GM13976 (cell line): ENCODE results near the gene BTBD7.

ENCODE experiments used
- DNase-seq: peaks from one replicate; pipeline ENCODE4 v3.0.0; 2012; ENCODE audit warnings: low spot score
- in situ Hi-C: fragments of 300-500 bp; cut with MboI; formaldehyde crosslinking; loops from one replicate; pipeline ENCODE4 v1.12.0; 2022; ENCODE audit warnings: low sequenced_read_pairs, mixed read lengths, inconsistent platforms; ENCODE audit not compliant: unreplicated experiment
- TF ChIP-seq, protein P1 (sequence below): IDR thresholded peaks from 2 replicates; pipeline ENCODE4 v1.5.1; 2012; ENCODE audit warnings: borderline replicate concordance, mild to moderate bottlenecking; ENCODE audit not compliant: insufficient read depth; ENCODE audit errors: extremely low read depth, missing control alignments, control extremely low read depth

BTBD7 gene

GRCh38 chr14:93274055-93274806 is 58.6 kb downstream of the BTBD7 start:
- TF ChIP-seq, protein P1, sequence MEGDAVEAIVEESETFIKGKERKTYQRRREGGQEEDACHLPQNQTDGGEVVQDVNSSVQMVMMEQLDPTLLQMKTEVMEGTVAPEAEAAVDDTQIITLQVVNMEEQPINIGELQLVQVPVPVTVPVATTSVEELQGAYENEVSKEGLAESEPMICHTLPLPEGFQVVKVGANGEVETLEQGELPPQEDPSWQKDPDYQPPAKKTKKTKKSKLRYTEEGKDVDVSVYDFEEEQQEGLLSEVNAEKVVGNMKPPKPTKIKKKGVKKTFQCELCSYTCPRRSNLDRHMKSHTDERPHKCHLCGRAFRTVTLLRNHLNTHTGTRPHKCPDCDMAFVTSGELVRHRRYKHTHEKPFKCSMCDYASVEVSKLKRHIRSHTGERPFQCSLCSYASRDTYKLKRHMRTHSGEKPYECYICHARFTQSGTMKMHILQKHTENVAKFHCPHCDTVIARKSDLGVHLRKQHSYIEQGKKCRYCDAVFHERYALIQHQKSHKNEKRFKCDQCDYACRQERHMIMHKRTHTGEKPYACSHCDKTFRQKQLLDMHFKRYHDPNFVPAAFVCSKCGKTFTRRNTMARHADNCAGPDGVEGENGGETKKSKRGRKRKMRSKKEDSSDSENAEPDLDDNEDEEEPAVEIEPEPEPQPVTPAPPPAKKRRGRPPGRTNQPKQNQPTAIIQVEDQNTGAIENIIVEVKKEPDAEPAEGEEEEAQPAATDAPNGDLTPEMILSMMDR, result no peak
- DNase-seq, result no peak
- in situ Hi-C loops, result no loop called here

DNA sequence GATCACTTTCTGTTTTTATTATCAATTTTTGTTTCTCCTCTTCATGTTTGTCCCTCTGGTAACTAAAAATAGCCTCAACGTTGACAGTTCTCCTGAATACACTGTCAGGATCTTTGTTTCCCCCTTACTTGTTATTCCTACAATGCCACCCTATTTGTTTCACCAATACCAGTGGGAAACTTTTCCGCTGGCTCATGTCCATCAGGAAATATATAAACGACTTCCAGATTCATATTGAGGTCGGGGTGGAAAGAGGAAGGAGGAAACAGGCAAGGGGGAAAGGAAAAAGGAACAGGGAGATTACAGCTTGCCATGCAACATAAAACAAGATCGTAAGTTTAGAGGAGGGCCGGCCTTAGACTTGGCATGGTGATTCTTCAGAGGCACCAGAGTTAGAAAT is 61.7 kb downstream of the BTBD7 start:
- in situ Hi-C loops, result no loop called here
- TF ChIP-seq, protein P1, result no peak
- DNase-seq, result no peak

GRCh38 chr14:93269341-93270068 is 63.3 kb downstream of the BTBD7 start:
- no peak for DNase-seq
- in situ Hi-C loops, result no loop called here
- TF ChIP-seq, protein P1, result no peak

- in situ Hi-C loops, result no loop called here
- no peak for DNase-seq
- TF ChIP-seq, protein P1, result no peak
Observed at GRCh38 chr14:93268406-93268805, 64.4 kb downstream of the BTBD7 start.

GRCh38 chr14:93267149-93267711 is 65.6 kb downstream of the BTBD7 start:
- no peak for DNase-seq
- in situ Hi-C loops, result no loop called here
- TF ChIP-seq, protein P1, result no peak

- in situ Hi-C loops, result no loop called here
- TF ChIP-seq, protein P1, result no peak
Observed at GRCh38 chr14:93266127-93266526, 66.7 kb downstream of the BTBD7 start.

More at GRCh38 chr14:93266127-93266526, 66.7 kb downstream of the BTBD7 start:
- no peak for DNase-seq
